ENCODE data around the gene CCDC7.

Gene CCDC7

GRCh38 chr10:32402499-32402898 is 43.4 kb upstream of the CCDC7 start:
- H3K4me3 ChIP-seq (ENCODE audit: low read length in 2 of 2), result no peak overlapping the region
- H2BK12ac ChIP-seq (ENCODE audit: low read length), result no peak overlapping the region
- no peak overlapping the region for H3K9ac ChIP-seq (ENCODE audit: low read depth, low read length, poor library complexity)
- no peak overlapping the region for H3K4ac ChIP-seq (ENCODE audit: low read length)
- no peaks in the 10 kb centered on the region for H3K79me1 ChIP-seq (ENCODE audit: low read depth, low read length)
- no peak overlapping the region for H2AK5ac ChIP-seq (ENCODE audit: low read depth, low read length)
- H3K4me2 ChIP-seq (ENCODE audit: insufficient read depth, low read length, poor library complexity, severe bottlenecking), result no peak overlapping the region
- no peak overlapping the region for H2BK120ac ChIP-seq (ENCODE audit: low read depth, low read length)
- no peaks in the 10 kb centered on the region for H3K36me3 ChIP-seq (replicated peaks in 1 of 2; ENCODE audit: control insufficient read depth in 2 of 2, insufficient read depth in 2 of 2, low read length in 2 of 2)
- no peak overlapping the region for H3K23ac ChIP-seq (ENCODE audit: low read depth, low read length, poor library complexity)
- WGBS, 2 donors (ENCODE audit: extremely low coverage in 2 of 2, insufficient read length in 2 of 2, insufficient replicate concordance in 1 of 2), result no CpG with 5 or more reads among the region's 4 CpGs
- H3K14ac ChIP-seq (ENCODE audit: low read length), result no peak overlapping the region
- no peak overlapping the region for H2BK15ac ChIP-seq (ENCODE audit: low read length)
- no peak overlapping the region for H4K8ac ChIP-seq (ENCODE audit: low read depth, low read length)
- H3K18ac ChIP-seq (ENCODE audit: low read length), result no peak overlapping the region
- no peak overlapping the region for H2AFZ ChIP-seq (ENCODE audit: low read length)
- H3K27me3 ChIP-seq (ENCODE audit: control insufficient read depth in 3 of 3, insufficient read depth in 3 of 3, low read depth in 1 of 3, low read length in 3 of 3), result no peaks in the 10 kb centered on the region
- no peak for DNase-seq (ENCODE audit: low spot score)
- no peak overlapping the region for H3K27ac ChIP-seq (replicated peaks; ENCODE audit: low read length)
- no peak overlapping the region for H4K91ac ChIP-seq (ENCODE audit: low read depth, low read length, poor library complexity)
- no peaks in the 10 kb centered on the region for H3K4me1 ChIP-seq (ENCODE audit: control insufficient read depth in 2 of 2, insufficient read depth in 1 of 2, low read depth in 1 of 2, low read length in 2 of 2)
- no peak overlapping the region for H2BK5ac ChIP-seq (ENCODE audit: low read length)
- H3K9me3 ChIP-seq (replicated peaks in 1 of 2; ENCODE audit: control insufficient read depth in 2 of 2, insufficient read depth in 1 of 2, low read depth in 1 of 2, low read length in 2 of 2), result no peaks in the 10 kb centered on the region

- no peaks in the 10 kb centered on the region for H3K4me1 ChIP-seq (ENCODE audit: control insufficient read depth in 2 of 2, insufficient read depth in 1 of 2, low read depth in 1 of 2, low read length in 2 of 2)
- H2BK15ac ChIP-seq (ENCODE audit: low read length), result no peak overlapping the region
- H3K27ac ChIP-seq (replicated peaks; ENCODE audit: low read length), result no peak overlapping the region
- no peak overlapping the region for H3K14ac ChIP-seq (ENCODE audit: low read length)
- no peak overlapping the region for H2AK5ac ChIP-seq (ENCODE audit: low read depth, low read length)
- no peak for DNase-seq (ENCODE audit: low spot score)
- no peak overlapping the region for H2BK5ac ChIP-seq (ENCODE audit: low read length)
- no peak overlapping the region for H2AFZ ChIP-seq (ENCODE audit: low read length)
- no CpG with 5 or more reads among the region's 2 CpGs for WGBS, 2 donors (ENCODE audit: extremely low coverage in 2 of 2, insufficient read length in 2 of 2, insufficient replicate concordance in 1 of 2)
- H4K91ac ChIP-seq (ENCODE audit: low read depth, low read length, poor library complexity), result no peak overlapping the region
- H3K27me3 ChIP-seq (ENCODE audit: control insufficient read depth in 3 of 3, insufficient read depth in 3 of 3, low read depth in 1 of 3, low read length in 3 of 3), result no peaks in the 10 kb centered on the region
- H3K9ac ChIP-seq (ENCODE audit: low read depth, low read length, poor library complexity), result no peak overlapping the region
- H2BK12ac ChIP-seq (ENCODE audit: low read length), result no peak overlapping the region
- H3K23ac ChIP-seq (ENCODE audit: low read depth, low read length, poor library complexity), result no peak overlapping the region
- H3K18ac ChIP-seq (ENCODE audit: low read length), result no peak overlapping the region
- no peaks in the 10 kb centered on the region for H3K9me3 ChIP-seq (replicated peaks in 1 of 2; ENCODE audit: control insufficient read depth in 2 of 2, insufficient read depth in 1 of 2, low read depth in 1 of 2, low read length in 2 of 2)
- H2BK120ac ChIP-seq (ENCODE audit: low read depth, low read length), result no peak overlapping the region
- H3K4me2 ChIP-seq (ENCODE audit: insufficient read depth, low read length, poor library complexity, severe bottlenecking), result no peak overlapping the region
- H3K4ac ChIP-seq (ENCODE audit: low read length), result no peak overlapping the region
- H3K4me3 ChIP-seq (ENCODE audit: low read length in 2 of 2), result no peak overlapping the region
- no peaks in the 10 kb centered on the region for H3K79me1 ChIP-seq (ENCODE audit: low read depth, low read length)
- no peak overlapping the region for H4K8ac ChIP-seq (ENCODE audit: low read depth, low read length)
- no peaks in the 10 kb centered on the region for H3K36me3 ChIP-seq (replicated peaks in 1 of 2; ENCODE audit: control insufficient read depth in 2 of 2, insufficient read depth in 2 of 2, low read length in 2 of 2)
These were observed 42.8 kb upstream of the CCDC7 start for GRCh38 chr10:32403091-32403490.

- Histone ChIP-seq H3K79me1 (ENCODE audit: low read depth, low read length) (no peaks in the 10 kb centered on the region), H3K27me3 (ENCODE audit: control insufficient read depth in 3 of 3, insufficient read depth in 3 of 3, low read depth in 1 of 3, low read length in 3 of 3) (peaks cover 0 to 7% (median 0%) of the 10 kb centered on the region in 3 experiments), H4K8ac (ENCODE audit: low read depth, low read length) (no peak overlapping the region), H3K4me1 (ENCODE audit: control insufficient read depth in 2 of 2, insufficient read depth in 1 of 2, low read depth in 1 of 2, low read length in 2 of 2) (no peaks in the 10 kb centered on the region), H3K18ac (ENCODE audit: low read length) (no peak overlapping the region), H4K91ac (ENCODE audit: low read depth, low read length, poor library complexity) (no peak overlapping the region), H3K23ac (ENCODE audit: low read depth, low read length, poor library complexity) (no peak overlapping the region), H3K27ac (replicated peaks; ENCODE audit: low read length) (no peak overlapping the region), H2BK15ac (ENCODE audit: low read length) (no peak overlapping the region), H3K9ac (ENCODE audit: low read depth, low read length, poor library complexity) (no peak overlapping the region), H2BK12ac (ENCODE audit: low read length) (no peak overlapping the region), H3K4ac (ENCODE audit: low read length) (no peak overlapping the region), H3K4me3 (ENCODE audit: low read length in 2 of 2) (no peak overlapping the region), H3K9me3 (replicated peaks in 1 of 2; ENCODE audit: control insufficient read depth in 2 of 2, insufficient read depth in 1 of 2, low read depth in 1 of 2, low read length in 2 of 2) (no peaks in the 10 kb centered on the region), H2BK5ac (ENCODE audit: low read length) (no peak overlapping the region), H3K14ac (ENCODE audit: low read length) (no peak overlapping the region), H3K4me2 (ENCODE audit: insufficient read depth, low read length, poor library complexity, severe bottlenecking) (no peak overlapping the region), H2AFZ (ENCODE audit: low read length) (no peak overlapping the region), H2AK5ac (ENCODE audit: low read depth, low read length) (no peak overlapping the region), H3K36me3 (replicated peaks in 1 of 2; ENCODE audit: control insufficient read depth in 2 of 2, insufficient read depth in 2 of 2, low read length in 2 of 2) (no peaks in the 10 kb centered on the region), H2BK120ac (ENCODE audit: low read depth, low read length) (no peak overlapping the region)
- no CpG with 5 or more reads among the region's 5 CpGs for WGBS, 2 donors (ENCODE audit: extremely low coverage in 2 of 2, insufficient read length in 2 of 2, insufficient replicate concordance in 1 of 2)
- no peak for DNase-seq (ENCODE audit: low spot score)
These were observed 37.2 kb upstream of the CCDC7 start for GRCh38 chr10:32408690-32409089.

- no peak overlapping the region for H3K4me3 ChIP-seq (ENCODE audit: low read length in 2 of 2)
- no peak overlapping the region for H3K4me2 ChIP-seq (ENCODE audit: insufficient read depth, low read length, poor library complexity, severe bottlenecking)
- peaks cover 0 to 7% (median 0%) of the 10 kb centered on the region in 3 experiments for H3K27me3 ChIP-seq (ENCODE audit: control insufficient read depth in 3 of 3, insufficient read depth in 3 of 3, low read depth in 1 of 3, low read length in 3 of 3)
- H3K9me3 ChIP-seq (replicated peaks in 1 of 2; ENCODE audit: control insufficient read depth in 2 of 2, insufficient read depth in 1 of 2, low read depth in 1 of 2, low read length in 2 of 2), result no peaks in the 10 kb centered on the region
- H3K4me1 ChIP-seq (ENCODE audit: control insufficient read depth in 2 of 2, insufficient read depth in 1 of 2, low read depth in 1 of 2, low read length in 2 of 2), result no peaks in the 10 kb centered on the region
- no peak overlapping the region for H3K4ac ChIP-seq (ENCODE audit: low read length)
- no peak overlapping the region for H3K18ac ChIP-seq (ENCODE audit: low read length)
- no peaks in the 10 kb centered on the region for H3K36me3 ChIP-seq (replicated peaks in 1 of 2; ENCODE audit: control insufficient read depth in 2 of 2, insufficient read depth in 2 of 2, low read length in 2 of 2)
- no CpG with 5 or more reads among the region's 3 CpGs for WGBS, 2 donors (ENCODE audit: extremely low coverage in 2 of 2, insufficient read length in 2 of 2, insufficient replicate concordance in 1 of 2)
- H2BK12ac ChIP-seq (ENCODE audit: low read length), result no peak overlapping the region
- H2BK5ac ChIP-seq (ENCODE audit: low read length), result no peak overlapping the region
- no peaks in the 10 kb centered on the region for H3K79me1 ChIP-seq (ENCODE audit: low read depth, low read length)
- H3K9ac ChIP-seq (ENCODE audit: low read depth, low read length, poor library complexity), result no peak overlapping the region
- no peak overlapping the region for H4K8ac ChIP-seq (ENCODE audit: low read depth, low read length)
- H3K23ac ChIP-seq (ENCODE audit: low read depth, low read length, poor library complexity), result no peak overlapping the region
- H2BK15ac ChIP-seq (ENCODE audit: low read length), result no peak overlapping the region
- H3K14ac ChIP-seq (ENCODE audit: low read length), result no peak overlapping the region
- no peak overlapping the region for H2AFZ ChIP-seq (ENCODE audit: low read length)
- DNase-seq (ENCODE audit: low spot score), result no peak
- no peak overlapping the region for H2BK120ac ChIP-seq (ENCODE audit: low read depth, low read length)
- H2AK5ac ChIP-seq (ENCODE audit: low read depth, low read length), result no peak overlapping the region
- no peak overlapping the region for H4K91ac ChIP-seq (ENCODE audit: low read depth, low read length, poor library complexity)
- no peak overlapping the region for H3K27ac ChIP-seq (replicated peaks; ENCODE audit: low read length)
These were observed 36.2 kb upstream of the CCDC7 start for GRCh38 chr10:32409741-32410140.
